ENCODE measurements around the gene PRR4.

GRCh38 chr12:10807186-10807585, 42.1 kb downstream of the PRR4 start, which contains the start of gene TAS2R8:
- TF ChIP-seq CTCF (IDR thresholded peaks at IDR 0.05; ENCODE audit: low read length) (no peak), EZH2 (optimal IDR thresholded peaks at IDR 0.05; ENCODE audit: low read depth, low read length) (no peak), EZH2phosphoT487 (IDR thresholded peaks at IDR 0.05; ENCODE audit: low read length) (no peak)

All from MM.1S (cell line).